K562 (cell line): ENCODE measurements around the gene ZNF239. TPM values are rescaled to one million over a fixed set of nuclear protein-coding genes. Genes with fewer than 3 reads are reported as not detected.

Experiments
- ATAC-seq: fragments of 200-7000 bp; cut with Tn5 transposase; 3 replicates; pipeline ENCODE4 v1.9.1; 2020; ENCODE audit warnings: moderate library complexity
- BruUV-seq: library from RNA; stranded (reverse); fragments of 400-500 nt; replicated peaks from 2 replicates; lab custom pipeline; 2021; lab: Mats Ljungman, UMichigan
- CTCF ChIA-PET: fragments of 300-600 bp; formaldehyde crosslinking; extraction: SDS; loops from one replicate; lab custom pipeline; 2021; ENCODE audit warnings: low intra/inter-chr PET ratio; lab: Yijun Ruan, JAX
- POLR2A ChIA-PET: fragments of 300-600, 350-650 bp; sonication (Branson Sonifier 250); formaldehyde crosslinking; extraction: SDS; loops from one replicate; lab custom pipeline; 2021; ENCODE audit warnings: antibody characterized with exemption, inconsistent platforms; lab: Yijun Ruan, JAX
- DNase-seq, 4 experiments: peaks; one replicate each; pipeline versions ENCODE4 v3.0.0 to v3.0.0-alpha.2; 2011 to 2018; ENCODE audit warnings: low spot score in 3 of 4, mixed read lengths in 3 of 4; ENCODE audit errors: extremely low read depth in 1 of 4
- FAIRE-seq: peaks from 2 replicates; lab custom pipeline; 2011; peaks lifted over from hg19 to GRCh38; lab: Jason Lieb, UNC
- H2AFZ ChIP-seq: 2 replicates; pipeline ENCODE4 v1.6.0; 2011; ENCODE audit warnings: low read depth, low read length, control low read depth, inconsistent platforms
- H3K27ac ChIP-seq: fragments of 200-600 bp; 3 replicates; pipeline ENCODE4 v1.8.0; 2011; ENCODE audit warnings: low read depth, mild to moderate bottlenecking, control low read depth, inconsistent platforms, low read length, moderate library complexity, mixed read lengths; ENCODE audit errors: extremely low read depth
- H3K27me3 ChIP-seq, 2 experiments: fragments of 300-600 bp in 1 of 2; 2 replicates in 1 of 2; 3 replicates in 1 of 2; pipeline versions ENCODE4 v1.6.0 to v1.8.0; 2011; ENCODE audit warnings: inconsistent platforms in 2 of 2, low read length in 2 of 2, mild to moderate bottlenecking in 1 of 2, mixed read lengths in 1 of 2, moderate library complexity in 1 of 2; ENCODE audit not compliant: control insufficient read depth in 2 of 2, insufficient read depth in 2 of 2
- H3K36me3 ChIP-seq: fragments of 300-600 bp; 3 replicates; pipeline ENCODE4 v1.8.0; 2011; ENCODE audit warnings: mild to moderate bottlenecking, low read length, inconsistent platforms; ENCODE audit not compliant: control insufficient read depth, insufficient read depth
- H3K4me1 ChIP-seq, 2 experiments: fragments of 200-600 bp in 1 of 2; replicated peaks in 1 of 2; 2 replicates in 1 of 2; 3 replicates in 1 of 2; pipeline versions ENCODE4 v1.5.1 to v1.8.0; 2011; ENCODE audit warnings: inconsistent platforms in 2 of 2, low read length in 2 of 2, mild to moderate bottlenecking in 1 of 2, mixed read lengths in 1 of 2, moderate library complexity in 1 of 2; ENCODE audit not compliant: control insufficient read depth in 2 of 2, insufficient read depth in 2 of 2
- H3K4me2 ChIP-seq: 2 replicates; pipeline ENCODE4 v1.6.1; 2011; ENCODE audit warnings: low read length, control low read depth, inconsistent platforms, mixed read lengths; ENCODE audit not compliant: insufficient read depth
- H3K4me3 ChIP-seq: fragments of 200-600 bp; sonication (generic), shearing (Covaris generic); 2 replicates; pipeline ENCODE4 v1.5.1; 2016; ENCODE audit warnings: control low read depth, inconsistent platforms
- H3K79me2 ChIP-seq: fragments of 200-600 bp; 3 replicates; pipeline ENCODE4 v1.8.0; 2011; ENCODE audit warnings: low read length, inconsistent platforms; ENCODE audit not compliant: control insufficient read depth, insufficient read depth
- H3K9ac ChIP-seq, 2 experiments: 2 replicates each; pipeline versions ENCODE4 v1.6.0 to v1.6.1; 2011; ENCODE audit warnings: low read depth in 2 of 2, low read length in 2 of 2, control low read depth in 1 of 2, inconsistent platforms in 1 of 2, mild to moderate bottlenecking in 1 of 2, mixed read lengths in 1 of 2; ENCODE audit not compliant: insufficient read depth in 1 of 2
- H3K9me1 ChIP-seq: one replicate; pipeline ENCODE4 v1.6.0; 2011; ENCODE audit warnings: inconsistent platforms, mild to moderate bottlenecking, low read length, moderate library complexity; ENCODE audit not compliant: control insufficient read depth, insufficient read depth
- H3K9me3 ChIP-seq: replicated peaks from 2 replicates; pipeline ENCODE4 v1.5.1; 2011; ENCODE audit warnings: low read depth, low read length, inconsistent platforms; ENCODE audit not compliant: control insufficient read depth, insufficient read depth
- H4K20me1 ChIP-seq: replicated peaks from 2 replicates; pipeline ENCODE4 v1.6.1; 2011; ENCODE audit warnings: low read length, inconsistent platforms, mixed read lengths; ENCODE audit not compliant: control insufficient read depth, insufficient read depth
- CBX2 ChIP-seq: fragments of 200-600 bp; sonication (generic); IDR thresholded peaks from one replicate; pipeline ENCODE4 v1.6.1; 2012; ENCODE audit warnings: mild to moderate bottlenecking, low read length, inconsistent platforms; ENCODE audit not compliant: insufficient read depth, poor library complexity, severe bottlenecking
- HDAC8 ChIP-seq: fragments of 450-650 bp; IDR thresholded peaks from 2 replicates; pipeline ENCODE4 v1.6.1; 2016; ENCODE audit warnings: mild to moderate bottlenecking, missing genetic modification characterization, moderate library complexity, missing compliant biosample characterization
- KAT7 ChIP-seq: sonication (generic); formaldehyde crosslinking; IDR thresholded peaks from 2 replicates; pipeline ENCODE4 v1.8.0; 2022; ENCODE audit warnings: missing genetic modification reagents, mild to moderate bottlenecking, borderline replicate concordance
- KLF10 ChIP-seq: fragments of 250-450 bp; sonication (Bioruptor Pico); IDR thresholded peaks from 2 replicates; pipeline ENCODE4 v1.6.1; 2021; ENCODE audit warnings: matching md5 sums
- NRF1 ChIP-seq, 2 experiments: fragments of 450-650 bp; IDR thresholded peaks in 1 of 2; conservative IDR thresholded peaks in 1 of 2; 2 replicates each; pipeline ENCODE4 v1.6.1; 2014; ENCODE audit warnings: mild to moderate bottlenecking in 2 of 2
- STAT5B ChIP-seq: fragments of 250-450 bp; sonication (Bioruptor Pico); IDR thresholded peaks from 2 replicates; pipeline ENCODE4 v1.8.0; 2021; ENCODE audit warnings: mild to moderate bottlenecking, inconsistent platforms
- TAF7 ChIP-seq: fragments of 450-650 bp; IDR thresholded peaks from 2 replicates; pipeline ENCODE4 v1.6.1; 2016; ENCODE audit warnings: missing genetic modification characterization, missing compliant biosample characterization
- ZNF253 ChIP-seq: fragments of 250-450 bp; sonication (Bioruptor Pico); conservative IDR thresholded peaks from 2 replicates; pipeline ENCODE4 v1.6.1; 2021; ENCODE audit warnings: mild to moderate bottlenecking
- WGBS: fragments of 100-300 bp; shearing (Covaris generic); methylation state at CpG from one replicate; pipeline ENCODE4 v1.1.6; 2016; ENCODE audit warnings: low coverage, mixed read lengths; ENCODE audit not compliant: insufficient coverage; ENCODE audit errors: missing lambda C conversion rate; 5-methylcytosine and 5-hydroxymethylcytosine counted together
- in situ Hi-C: fragments of 300-500 bp; cut with MboI; formaldehyde crosslinking; loops from 4 replicates; pipeline ENCODE4 v1.15.0; 2018; ENCODE audit warnings: inconsistent platforms, mixed read lengths
- intact Hi-C: fragments of 100-400 bp; cut with micrococcal nuclease; formaldehyde crosslinking; loops from 2 replicates; pipeline ENCODE4 v1.14.2; 2022
- polyA plus RNA-seq, 8 experiments: library from polyadenylated mRNA; depleted of rRNA in 4 of 8; stranded (reverse) in 5 of 8; unstranded in 3 of 8; fragments of >200 nt; fragmentation: Nextera tagmentation in 2 of 8; fragmentation: Illumina TruSeq in 1 of 8; extraction: Ambion mirVana in 2 of 8; extraction: Trizol in 1 of 8; gene quantifications; 2 replicates each; pipeline versions ENCODE4 v1.2.1 to v1.2.3, GENCODE V29; 2011 to 2014; ENCODE audit warnings: inconsistent platforms in 1 of 8, missing spikeins in 1 of 8
- total RNA-seq, 7 experiments: library from RNA; depleted of rRNA in 6 of 7; stranded (reverse); fragments of >200 nt in 6 of 7; fragmentation: Illumina TruSeq in 2 of 7; extraction: Trizol in 2 of 7; gene quantifications; 2 replicates each; pipeline versions ENCODE4 v1.2.1 to v1.2.3, GENCODE V29; 2011 to 2021; ENCODE audit warnings: low replicate concordance in 1 of 7
- TF ChIP-seq, protein P1 (sequence below), 2 experiments: IDR thresholded peaks; 2 replicates each; pipeline ENCODE4 v1.6.1; 2012; ENCODE audit warnings: improper control_type of control experiment in 2 of 2, low read depth in 2 of 2, low read length in 2 of 2, borderline replicate concordance in 1 of 2
- TF ChIP-seq, protein P2 (sequence below): IDR thresholded peaks from 2 replicates; pipeline ENCODE4 v1.6.1; 2011; ENCODE audit not compliant: insufficient read length; ENCODE audit errors: extremely low read depth
- TF ChIP-seq, protein P3 (sequence below): sonication (generic); formaldehyde crosslinking; IDR thresholded peaks from 2 replicates; pipeline ENCODE4 v1.8.0; 2023; ENCODE audit warnings: mild to moderate bottlenecking, missing genetic modification reagents
- TF ChIP-seq, protein P4 (sequence below): sonication (generic); formaldehyde crosslinking; IDR thresholded peaks from 2 replicates; pipeline ENCODE4 v1.8.1; 2023; ENCODE audit warnings: mild to moderate bottlenecking, missing genetic modification reagents

The ZNF239 gene
- total and polyA plus RNA-seq, 9 of the 15 experiments (the other 6 are each of a cell fraction or from before 2014, with no cell fraction given): 13.7 to 26.7 (median 23.4) TPM

DNA sequence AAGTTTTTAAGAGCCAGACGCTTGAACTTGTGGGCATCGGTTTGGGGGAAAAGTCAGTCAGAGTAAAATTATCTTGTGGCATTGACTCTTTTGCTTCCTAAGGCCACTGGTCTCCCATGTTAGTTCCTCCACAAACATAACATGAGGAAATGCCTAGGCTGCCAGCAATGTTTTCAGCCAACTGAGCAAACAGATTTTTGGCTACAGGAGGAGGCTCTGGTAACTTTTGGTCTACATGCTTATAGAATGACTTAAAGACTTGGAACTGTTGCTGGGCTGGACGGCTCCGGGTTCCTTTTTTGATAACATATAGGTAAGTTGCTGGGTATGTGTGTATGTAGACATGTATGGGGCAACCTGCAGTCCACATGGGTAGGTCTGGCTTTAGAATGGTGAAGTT, 9.6 kb upstream of the ZNF239 start:
- Histone ChIP-seq H3K27ac (no peak overlapping the region), H2AFZ (no peak overlapping the region), H3K4me2 (no peak overlapping the region), H3K27me3 (peaks cover 0 to 8% of the 10 kb centered on the region in 2 experiments; a peak in 1 of 5 replicates), H3K4me1 (no peaks in the 10 kb centered on the region), H4K20me1 (no peaks in the 10 kb centered on the region), H3K9ac (no peak overlapping the region), H3K4me3 (no peak overlapping the region), H3K9me1 (no peaks in the 10 kb centered on the region), H3K79me2 (no peaks in the 10 kb centered on the region), H3K36me3 (no peaks in the 10 kb centered on the region), H3K9me3 (peaks cover 3% of the 10 kb centered on the region; the same call in 1 of the 2 replicates)
- ChIA-PET POLR2A (no interaction called here), CTCF (no interaction called here)
- WGBS: 4% methylated on average over 4 of the region's 4 CpGs
- intact Hi-C loops: no loop called here
- DNase-seq: no peak
- BruUV-seq: no TSS peak
- no peak for ATAC-seq
- in situ Hi-C loops: no loop called here
- FAIRE-seq: no peak
- no peak for TF ChIP-seq HDAC8 (tag)
- TF ChIP-seq KAT7 (CRISPR knock-in tag): no peak
- no peak for TF ChIP-seq TAF7 (tag)
- TF ChIP-seq, protein P1, sequence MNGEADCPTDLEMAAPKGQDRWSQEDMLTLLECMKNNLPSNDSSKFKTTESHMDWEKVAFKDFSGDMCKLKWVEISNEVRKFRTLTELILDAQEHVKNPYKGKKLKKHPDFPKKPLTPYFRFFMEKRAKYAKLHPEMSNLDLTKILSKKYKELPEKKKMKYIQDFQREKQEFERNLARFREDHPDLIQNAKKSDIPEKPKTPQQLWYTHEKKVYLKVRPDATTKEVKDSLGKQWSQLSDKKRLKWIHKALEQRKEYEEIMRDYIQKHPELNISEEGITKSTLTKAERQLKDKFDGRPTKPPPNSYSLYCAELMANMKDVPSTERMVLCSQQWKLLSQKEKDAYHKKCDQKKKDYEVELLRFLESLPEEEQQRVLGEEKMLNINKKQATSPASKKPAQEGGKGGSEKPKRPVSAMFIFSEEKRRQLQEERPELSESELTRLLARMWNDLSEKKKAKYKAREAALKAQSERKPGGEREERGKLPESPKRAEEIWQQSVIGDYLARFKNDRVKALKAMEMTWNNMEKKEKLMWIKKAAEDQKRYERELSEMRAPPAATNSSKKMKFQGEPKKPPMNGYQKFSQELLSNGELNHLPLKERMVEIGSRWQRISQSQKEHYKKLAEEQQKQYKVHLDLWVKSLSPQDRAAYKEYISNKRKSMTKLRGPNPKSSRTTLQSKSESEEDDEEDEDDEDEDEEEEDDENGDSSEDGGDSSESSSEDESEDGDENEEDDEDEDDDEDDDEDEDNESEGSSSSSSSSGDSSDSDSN (IDR thresholded peaks at IDR 0.05; ENCODE audit: borderline replicate concordance in 1 of 2, low read depth in 2 of 2, low read length in 2 of 2): no peak
- TF ChIP-seq, protein P2, sequence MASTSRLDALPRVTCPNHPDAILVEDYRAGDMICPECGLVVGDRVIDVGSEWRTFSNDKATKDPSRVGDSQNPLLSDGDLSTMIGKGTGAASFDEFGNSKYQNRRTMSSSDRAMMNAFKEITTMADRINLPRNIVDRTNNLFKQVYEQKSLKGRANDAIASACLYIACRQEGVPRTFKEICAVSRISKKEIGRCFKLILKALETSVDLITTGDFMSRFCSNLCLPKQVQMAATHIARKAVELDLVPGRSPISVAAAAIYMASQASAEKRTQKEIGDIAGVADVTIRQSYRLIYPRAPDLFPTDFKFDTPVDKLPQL: no peak
- TF ChIP-seq, protein P3, sequence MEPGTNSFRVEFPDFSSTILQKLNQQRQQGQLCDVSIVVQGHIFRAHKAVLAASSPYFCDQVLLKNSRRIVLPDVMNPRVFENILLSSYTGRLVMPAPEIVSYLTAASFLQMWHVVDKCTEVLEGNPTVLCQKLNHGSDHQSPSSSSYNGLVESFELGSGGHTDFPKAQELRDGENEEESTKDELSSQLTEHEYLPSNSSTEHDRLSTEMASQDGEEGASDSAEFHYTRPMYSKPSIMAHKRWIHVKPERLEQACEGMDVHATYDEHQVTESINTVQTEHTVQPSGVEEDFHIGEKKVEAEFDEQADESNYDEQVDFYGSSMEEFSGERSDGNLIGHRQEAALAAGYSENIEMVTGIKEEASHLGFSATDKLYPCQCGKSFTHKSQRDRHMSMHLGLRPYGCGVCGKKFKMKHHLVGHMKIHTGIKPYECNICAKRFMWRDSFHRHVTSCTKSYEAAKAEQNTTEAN (CRISPR knock-in tag): no peak
- TF ChIP-seq KLF10 (CRISPR knock-in tag): no peak
- no peak for TF ChIP-seq NRF1 (conservative IDR thresholded peaks at IDR 0.05 in 1 of 2, IDR thresholded peaks at IDR 0.05 in 1 of 2)
- no peak for TF ChIP-seq ZNF253 (CRISPR knock-in tag)
- no peak for TF ChIP-seq CBX2
- TF ChIP-seq, protein P4, sequence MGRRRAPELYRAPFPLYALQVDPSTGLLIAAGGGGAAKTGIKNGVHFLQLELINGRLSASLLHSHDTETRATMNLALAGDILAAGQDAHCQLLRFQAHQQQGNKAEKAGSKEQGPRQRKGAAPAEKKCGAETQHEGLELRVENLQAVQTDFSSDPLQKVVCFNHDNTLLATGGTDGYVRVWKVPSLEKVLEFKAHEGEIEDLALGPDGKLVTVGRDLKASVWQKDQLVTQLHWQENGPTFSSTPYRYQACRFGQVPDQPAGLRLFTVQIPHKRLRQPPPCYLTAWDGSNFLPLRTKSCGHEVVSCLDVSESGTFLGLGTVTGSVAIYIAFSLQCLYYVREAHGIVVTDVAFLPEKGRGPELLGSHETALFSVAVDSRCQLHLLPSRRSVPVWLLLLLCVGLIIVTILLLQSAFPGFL (CRISPR knock-in tag): no peak
- TF ChIP-seq STAT5B (CRISPR knock-in tag): no peak
